Brain microvascular endothelial cell (primary cell): Measurements from ENCODE around the gene CDON.

Experiments used
- DNase-seq: peaks from one replicate; pipeline ENCODE4 v3.0.0-alpha.2; 2020
- H3K27ac ChIP-seq: fragments of 250-450 bp; sonication (Bioruptor Pico); 2 replicates; pipeline ENCODE4 v1.5.1; 2020; ENCODE audit warnings: mild to moderate bottlenecking, moderate library complexity
- H3K27me3 ChIP-seq: fragments of 250-450 bp; sonication (Bioruptor Pico); replicated peaks from 2 replicates; pipeline ENCODE4 v1.5.1; 2020; ENCODE audit warnings: mild to moderate bottlenecking
- H3K36me3 ChIP-seq: fragments of 250-450 bp; sonication (Bioruptor Pico); replicated peaks from 2 replicates; pipeline ENCODE4 v1.5.1; 2020; ENCODE audit warnings: mild to moderate bottlenecking
- H3K4me3 ChIP-seq: 2 replicates; pipeline ENCODE4 v1.5.1; 2011; ENCODE audit warnings: low read depth, mild to moderate bottlenecking, control low read depth, low read length, moderate library complexity
- in situ Hi-C: cut with HindIII; loops from 2 replicates; pipeline ENCODE4 v1.10.0; 2017; ENCODE audit warnings: low sequenced_read_pairs, low pct_ligation_motif_present
- TF ChIP-seq, protein P1 (sequence below): IDR thresholded peaks from 2 replicates; pipeline ENCODE4 v1.5.1; 2011; ENCODE audit warnings: low read depth, mild to moderate bottlenecking, moderate library complexity, low read length, control low read depth, inconsistent platforms; ENCODE audit errors: missing control alignments

Gene CDON

DNA sequence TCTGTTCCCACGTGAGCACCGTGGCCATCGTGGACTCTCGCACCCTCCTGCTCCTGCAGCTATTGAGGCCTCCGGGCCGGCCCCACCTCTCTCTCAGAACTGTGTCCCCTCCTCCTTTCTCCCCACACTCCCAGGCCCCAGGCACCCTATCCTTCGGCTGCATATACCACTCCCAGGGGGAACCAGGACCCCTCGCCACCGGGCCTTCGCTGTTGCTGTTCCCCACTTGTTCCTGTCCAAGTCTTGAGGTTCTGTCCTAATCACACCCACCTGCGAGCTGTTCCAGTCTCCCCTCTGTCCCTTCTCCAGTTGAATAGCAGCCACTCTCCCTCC, 43.0 kb upstream of the CDON start:
- no peak overlapping the region for H3K4me3 ChIP-seq
- no peaks in the 10 kb centered on the region for H3K36me3 ChIP-seq
- in situ Hi-C loops: no loop called here
- no peak overlapping the region for H3K27ac ChIP-seq
- TF ChIP-seq, protein P1, sequence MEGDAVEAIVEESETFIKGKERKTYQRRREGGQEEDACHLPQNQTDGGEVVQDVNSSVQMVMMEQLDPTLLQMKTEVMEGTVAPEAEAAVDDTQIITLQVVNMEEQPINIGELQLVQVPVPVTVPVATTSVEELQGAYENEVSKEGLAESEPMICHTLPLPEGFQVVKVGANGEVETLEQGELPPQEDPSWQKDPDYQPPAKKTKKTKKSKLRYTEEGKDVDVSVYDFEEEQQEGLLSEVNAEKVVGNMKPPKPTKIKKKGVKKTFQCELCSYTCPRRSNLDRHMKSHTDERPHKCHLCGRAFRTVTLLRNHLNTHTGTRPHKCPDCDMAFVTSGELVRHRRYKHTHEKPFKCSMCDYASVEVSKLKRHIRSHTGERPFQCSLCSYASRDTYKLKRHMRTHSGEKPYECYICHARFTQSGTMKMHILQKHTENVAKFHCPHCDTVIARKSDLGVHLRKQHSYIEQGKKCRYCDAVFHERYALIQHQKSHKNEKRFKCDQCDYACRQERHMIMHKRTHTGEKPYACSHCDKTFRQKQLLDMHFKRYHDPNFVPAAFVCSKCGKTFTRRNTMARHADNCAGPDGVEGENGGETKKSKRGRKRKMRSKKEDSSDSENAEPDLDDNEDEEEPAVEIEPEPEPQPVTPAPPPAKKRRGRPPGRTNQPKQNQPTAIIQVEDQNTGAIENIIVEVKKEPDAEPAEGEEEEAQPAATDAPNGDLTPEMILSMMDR: no peak
- no peak for DNase-seq
- H3K27me3 ChIP-seq: no peaks in the 10 kb centered on the region

DNA sequence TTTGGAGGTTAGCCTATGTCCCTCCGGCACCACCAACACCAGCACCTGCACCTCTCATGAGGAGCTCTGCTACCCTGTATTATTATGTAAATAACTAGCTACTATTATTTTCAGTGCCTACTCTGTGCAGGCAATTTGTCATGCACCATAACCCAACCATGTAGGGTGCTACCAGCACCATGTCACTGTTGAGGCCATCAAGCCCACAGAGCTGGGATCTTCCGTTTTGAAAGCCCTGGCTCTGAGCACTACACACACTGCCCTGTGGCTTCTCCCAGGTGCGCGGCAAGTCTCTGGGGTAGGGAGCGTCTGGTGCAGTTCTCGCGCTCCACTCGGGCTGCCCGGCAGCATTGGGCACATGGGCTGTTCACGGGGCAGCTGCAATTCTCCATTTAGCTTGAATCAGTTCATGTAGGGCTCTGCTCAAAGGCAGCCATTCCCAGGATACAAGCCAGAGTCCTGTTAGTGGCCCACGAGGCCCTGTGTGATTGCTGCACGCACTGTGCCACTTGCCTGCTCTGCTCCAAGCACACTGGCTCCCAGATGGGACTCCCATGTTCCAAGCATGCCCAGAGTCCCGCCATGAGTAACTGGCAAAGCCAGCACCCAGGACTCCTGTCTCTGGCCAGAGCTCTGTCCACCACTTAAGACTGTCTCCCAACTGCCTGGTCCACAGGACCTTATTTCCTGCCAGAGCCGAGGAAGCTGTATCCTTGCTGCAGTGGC, 42.5 kb upstream of the CDON start:
- H3K36me3 ChIP-seq: no peaks in the 10 kb centered on the region
- H3K27ac ChIP-seq: no peak overlapping the region
- H3K27me3 ChIP-seq: no peaks in the 10 kb centered on the region
- H3K4me3 ChIP-seq: no peak overlapping the region
- in situ Hi-C loops: no loop called here
- no peak for DNase-seq
- TF ChIP-seq, protein P1: no peak

DNA sequence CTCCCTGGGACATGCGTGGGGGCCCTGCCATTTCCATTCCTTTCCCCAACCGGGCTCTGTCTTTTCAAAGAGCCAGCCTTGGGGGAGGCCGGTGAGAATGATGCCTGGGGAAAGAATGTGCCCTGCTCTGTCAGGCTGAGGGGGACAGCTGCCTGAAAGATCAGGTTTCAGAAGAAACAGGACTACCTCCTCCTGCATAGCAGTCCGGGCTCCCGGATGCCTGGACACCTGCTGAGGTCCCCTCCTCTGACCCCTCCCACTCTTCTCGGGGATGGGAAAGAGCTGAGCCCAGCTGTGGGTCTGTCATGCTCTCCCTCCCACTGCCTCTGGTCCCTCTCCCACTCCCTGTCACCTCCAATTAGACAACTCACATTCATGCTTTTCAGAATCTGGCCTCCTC, 41.8 kb upstream of the CDON start:
- in situ Hi-C loops: no loop called here
- TF ChIP-seq, protein P1: no peak
- H3K27me3 ChIP-seq: no peaks in the 10 kb centered on the region

DNA sequence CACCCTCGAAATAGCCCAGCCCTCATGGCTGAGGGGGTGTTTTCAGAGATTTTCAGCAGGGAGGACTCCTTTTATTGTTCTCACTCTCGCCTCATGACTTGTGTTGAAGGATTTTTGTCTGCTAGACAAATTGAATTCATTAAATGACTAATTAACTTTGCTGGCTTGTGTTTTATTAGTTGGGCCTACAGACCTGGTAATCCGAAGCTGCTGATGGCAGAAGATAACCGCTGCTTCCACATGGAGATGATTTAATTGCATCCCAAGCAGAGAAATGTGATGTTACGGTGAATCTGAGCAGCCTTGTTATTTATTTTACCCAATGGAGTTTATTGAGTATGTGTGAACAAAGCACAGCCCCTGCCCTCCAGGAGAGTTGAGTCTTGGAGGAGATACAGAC, 40.5 kb upstream of the CDON start:
- in situ Hi-C loops: no loop called here
- H3K4me3 ChIP-seq: no peak overlapping the region
- DNase-seq: no peak
- TF ChIP-seq, protein P1: no peak
- no peaks in the 10 kb centered on the region for H3K36me3 ChIP-seq
- no peaks in the 10 kb centered on the region for H3K27me3 ChIP-seq
- no peak overlapping the region for H3K27ac ChIP-seq

More for the DNA sequence above, 41.8 kb upstream of the CDON start:
- H3K27ac ChIP-seq: no peak overlapping the region
- no peak overlapping the region for H3K4me3 ChIP-seq
- H3K36me3 ChIP-seq: no peaks in the 10 kb centered on the region
- DNase-seq: no peak

DNA sequence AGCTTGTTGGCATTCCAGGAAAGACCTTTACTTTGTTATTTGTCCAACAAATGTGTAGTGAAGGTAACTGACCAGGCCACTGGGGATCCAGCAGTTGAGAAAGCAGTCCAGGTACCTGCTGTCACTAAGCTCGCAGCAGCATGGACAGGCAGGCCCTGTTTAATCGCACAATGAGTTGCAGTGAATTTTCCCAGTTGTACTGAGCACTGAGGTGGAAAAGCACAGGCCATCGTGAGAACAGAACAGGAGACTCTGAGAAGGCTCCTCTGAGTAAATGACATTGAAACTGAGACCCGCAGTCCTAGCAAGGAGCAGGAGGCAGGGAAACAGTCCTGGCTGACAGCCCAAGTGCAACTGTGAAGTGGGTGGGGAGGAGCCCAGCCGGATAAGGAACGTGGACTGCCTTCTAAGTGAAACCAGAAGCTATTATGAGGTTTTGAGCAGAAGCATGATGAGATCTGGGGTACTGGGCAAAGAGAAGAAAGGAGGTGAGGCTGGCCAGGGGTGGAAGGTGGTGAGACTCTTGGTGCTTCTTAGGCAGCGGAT, 39.8 kb upstream of the CDON start:
- Histone ChIP-seq H3K27me3 (no peaks in the 10 kb centered on the region), H3K36me3 (no peaks in the 10 kb centered on the region), H3K27ac (no peak overlapping the region), H3K4me3 (no peak overlapping the region)
- TF ChIP-seq, protein P1: no peak
- no peak for DNase-seq
- in situ Hi-C loops: no loop called here

DNA sequence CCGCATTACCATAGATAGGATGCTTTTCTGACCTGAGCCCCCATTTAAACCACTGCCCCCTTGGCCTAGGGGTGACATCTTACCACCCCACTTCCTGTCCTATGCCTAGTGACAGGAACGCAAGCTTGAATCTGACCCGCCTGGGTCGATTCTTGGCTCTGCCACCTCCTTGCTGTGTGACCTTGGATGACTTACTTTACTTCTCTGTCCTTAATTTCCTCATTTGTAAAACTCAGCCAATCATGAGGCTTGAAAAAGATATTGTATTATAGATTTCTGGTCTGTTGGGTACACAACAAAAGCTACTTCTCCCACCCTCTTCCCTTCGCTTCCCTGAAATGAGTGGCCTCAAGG, 39.2 kb upstream of the CDON start:
- TF ChIP-seq, protein P1: no peak
- Histone ChIP-seq H3K36me3 (no peaks in the 10 kb centered on the region), H3K27me3 (no peaks in the 10 kb centered on the region), H3K27ac (no peak overlapping the region), H3K4me3 (no peak overlapping the region)
- DNase-seq: no peak
- in situ Hi-C loops: no loop called here
